NCI-H1436 treated with DMSO at 0.1 percent for 48 hours (cell line): ENCODE data around the gene LEPR.
A peak's percentile ranks its signal among the peaks of the same experiment; 100 is the strongest.

Experiments
- DNase-seq: peaks from one replicate; lab custom pipeline; 2025; lab: John Stamatoyannopoulos, UW

LEPR gene

GRCh38 chr1:65409816-65410326 lies 10.6 kb upstream of the LEPR start:
- no peak for DNase-seq

- no peak for DNase-seq
These were observed 8.0 kb upstream of the LEPR start for GRCh38 chr1:65412256-65412983.

DNA sequence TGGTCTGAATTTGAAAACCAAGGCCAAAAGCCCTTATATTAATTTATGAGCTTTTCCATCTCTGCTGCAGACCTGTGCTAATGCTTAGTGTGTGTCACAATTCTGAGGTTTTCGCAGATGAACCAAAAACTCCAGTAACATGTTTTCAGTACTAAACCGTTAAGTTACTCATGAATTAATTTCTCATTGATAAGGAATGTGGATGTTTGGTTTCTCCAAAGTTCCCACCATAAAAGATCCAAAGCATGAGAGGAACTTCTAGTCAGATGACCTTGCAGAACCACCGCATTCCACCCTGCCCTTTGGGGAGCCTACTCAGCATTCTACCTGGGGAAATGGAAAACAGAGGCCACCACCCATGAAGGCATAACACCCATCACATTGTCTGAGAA lies 7.5 kb upstream of the LEPR start:
- DNase-seq = no peak

- no peak for DNase-seq
These were observed 5.9 kb upstream of the LEPR start for GRCh38 chr1:65414538-65414937.

DNA sequence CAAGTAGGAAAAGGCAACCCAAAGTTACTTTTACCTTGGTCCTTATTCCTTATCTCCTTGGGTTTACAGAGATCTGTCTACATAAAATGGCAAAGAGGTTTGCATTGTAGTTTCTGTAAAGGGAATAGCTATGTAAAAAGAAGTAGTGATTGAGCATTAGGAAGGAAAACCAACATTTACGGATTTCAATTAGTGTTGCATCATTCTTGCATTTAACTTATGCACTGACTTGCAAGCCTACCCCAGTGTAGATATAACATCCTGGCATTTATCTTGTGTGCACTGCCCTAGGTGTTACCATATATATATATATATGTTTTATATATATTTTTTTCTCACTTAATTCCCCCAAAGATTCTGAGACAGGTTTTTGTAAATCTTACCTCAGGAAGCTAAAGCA lies 3.7 kb upstream of the LEPR start:
- DNase-seq = no peak

GRCh38 chr1:65417729-65418128 lies 2.7 kb upstream of the LEPR start:
- DNase-seq = no peak

DNA sequence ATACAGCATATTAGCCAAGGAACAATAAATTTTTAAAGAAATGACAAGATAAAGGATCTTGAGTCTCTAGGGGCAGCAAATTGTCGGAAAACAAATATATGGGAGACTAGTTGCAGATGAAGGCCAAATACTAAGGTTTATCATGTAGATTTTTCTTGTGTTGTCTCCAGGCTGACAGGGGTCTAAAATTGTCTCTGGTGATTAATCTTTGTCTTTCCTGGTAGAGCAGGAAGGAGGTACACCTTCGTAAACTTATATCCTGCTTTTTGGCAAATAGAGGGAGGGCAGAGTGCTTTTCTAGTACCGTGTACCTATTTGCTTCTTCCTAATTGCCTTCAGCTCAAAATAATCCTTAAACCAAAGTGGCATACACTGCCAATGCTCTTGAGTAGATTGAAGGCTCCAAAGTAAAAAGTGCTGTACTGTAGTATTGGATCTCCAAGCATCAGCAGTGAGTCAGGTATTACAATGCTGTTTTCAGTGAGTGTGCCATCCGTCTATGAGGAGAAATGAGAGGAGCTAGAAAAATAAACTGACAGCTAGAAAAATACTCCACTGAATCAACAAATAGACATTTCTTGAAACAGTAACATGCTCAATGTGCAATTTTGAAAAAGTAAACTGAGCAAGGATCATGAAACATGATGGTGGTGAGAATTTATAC lies 1.8 kb upstream of the LEPR start:
- no peak for DNase-seq

- peak; percentile 87 for DNase-seq
These were observed 533 bp upstream of the LEPR start for GRCh38 chr1:65419681-65420589.

DNA sequence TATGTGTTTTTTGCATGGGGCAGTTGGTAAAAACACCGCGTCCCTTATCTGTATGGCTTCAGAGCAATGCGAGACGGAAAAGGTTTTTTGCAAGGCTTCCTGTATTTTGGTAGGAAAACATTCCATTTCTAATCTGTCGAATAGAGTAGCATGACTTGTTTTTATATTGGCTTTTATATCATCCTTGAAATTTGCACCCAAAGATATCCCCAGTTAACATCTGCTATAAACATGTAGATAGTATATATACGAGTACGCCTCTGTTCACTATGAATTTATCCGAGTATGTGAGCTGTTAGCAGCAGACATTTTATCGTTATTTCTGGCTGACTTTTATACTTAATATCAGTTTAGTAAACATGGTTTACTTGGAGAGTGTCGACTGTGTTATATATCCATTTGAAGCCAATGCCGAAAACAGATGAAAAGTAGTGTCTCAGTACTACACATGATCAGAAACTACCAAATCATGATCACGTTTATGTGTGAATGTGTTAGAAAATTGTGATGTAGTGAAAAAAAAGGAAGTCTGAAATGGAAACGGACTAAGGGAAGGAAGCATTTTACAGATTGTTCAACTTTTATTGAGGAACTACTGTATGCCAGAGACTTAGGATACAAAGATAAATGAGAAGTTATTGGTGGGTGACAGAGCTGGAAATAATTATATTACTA lies 1.0 kb downstream of the LEPR start:
- DNase-seq = no peak

DNA sequence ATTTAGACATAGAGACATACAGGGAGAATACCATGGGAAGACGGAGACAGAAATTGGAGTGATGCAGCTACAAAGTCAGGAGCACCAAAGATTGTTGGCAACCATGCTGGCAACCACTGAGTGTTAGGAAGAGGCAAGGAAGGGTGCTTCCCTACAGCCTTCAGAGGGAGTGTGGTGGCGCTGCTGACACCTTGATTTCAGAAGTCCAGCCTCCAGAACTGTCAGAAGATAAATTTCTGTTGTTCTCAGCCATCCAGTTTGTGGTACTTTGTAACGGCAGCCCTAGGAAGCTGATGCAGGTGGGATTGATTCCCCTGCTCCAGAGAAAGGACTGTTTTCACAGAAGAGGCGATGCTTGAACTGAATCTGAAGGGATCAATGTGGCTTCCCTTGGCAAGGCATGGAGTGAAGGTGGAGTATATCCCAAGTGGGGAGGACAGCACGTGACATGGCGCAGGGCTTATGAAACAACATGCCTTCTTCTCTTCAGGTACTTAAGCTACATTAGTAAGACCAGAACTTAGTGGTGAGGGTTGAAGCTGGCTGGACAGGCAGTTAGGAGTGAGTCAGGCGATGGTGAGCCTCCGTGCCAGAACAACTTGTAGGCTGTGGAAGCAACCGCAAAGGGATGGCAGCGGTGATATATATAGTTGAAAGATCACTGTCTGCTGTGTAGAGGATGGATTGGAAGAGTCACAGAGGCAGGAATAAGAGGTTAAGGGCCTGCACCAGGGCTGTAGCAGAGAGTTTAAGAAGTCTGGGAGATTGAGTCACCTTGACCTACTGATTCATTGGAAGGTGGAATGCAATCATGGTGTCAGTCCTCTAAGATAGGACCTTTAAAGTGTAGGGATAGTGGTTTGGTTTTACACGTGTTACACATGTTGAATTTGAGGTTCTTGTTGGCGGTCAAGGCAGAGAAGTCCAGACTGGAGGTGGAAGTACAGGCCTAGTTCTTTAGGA lies 2.1 kb downstream of the LEPR start:
- no peak for DNase-seq

GRCh38 chr1:65423884-65424572 lies 3.6 kb downstream of the LEPR start:
- DNase-seq = no peak

DNA sequence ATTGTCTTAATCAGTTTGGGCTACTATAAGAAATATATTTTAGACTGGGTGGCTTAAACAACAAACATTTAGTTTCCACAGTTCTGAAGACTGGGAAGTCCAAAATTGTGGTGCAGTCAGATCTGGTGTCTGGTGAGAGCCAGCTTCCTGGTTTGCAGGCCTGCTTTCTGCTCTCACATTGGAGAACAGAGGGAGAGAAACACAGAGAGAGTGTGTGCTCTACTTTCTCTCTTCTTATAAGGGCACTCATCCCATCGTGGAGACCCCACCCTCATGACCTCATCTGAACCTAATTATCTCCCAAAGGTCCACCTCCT lies 4.1 kb downstream of the LEPR start:
- DNase-seq = no peak

- no peak for DNase-seq
These were observed 4.5 kb downstream of the LEPR start for GRCh38 chr1:65425006-65425405.

- no peak for DNase-seq
These were observed 5.2 kb downstream of the LEPR start for GRCh38 chr1:65425697-65426096.

DNA sequence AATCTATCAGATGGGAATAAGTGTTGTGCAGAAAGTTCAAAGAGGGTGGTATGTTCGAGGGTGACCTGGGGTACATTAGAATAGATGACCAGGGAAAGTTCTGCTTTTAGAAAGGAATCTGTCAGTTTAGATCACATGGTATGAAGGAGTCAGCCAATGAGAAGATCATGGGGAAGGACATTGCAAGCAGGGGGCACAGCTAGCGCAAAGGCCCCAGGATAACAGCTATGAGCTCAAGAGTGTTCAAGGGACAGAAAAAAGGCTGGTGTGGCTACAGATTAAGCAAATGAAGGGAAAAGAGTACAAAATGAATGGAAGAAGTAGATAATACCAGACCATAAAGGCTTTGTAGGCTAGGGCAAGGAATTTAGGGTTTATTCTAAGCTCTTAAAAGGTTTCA lies 8.6 kb downstream of the LEPR start:
- DNase-seq = no peak

DNA sequence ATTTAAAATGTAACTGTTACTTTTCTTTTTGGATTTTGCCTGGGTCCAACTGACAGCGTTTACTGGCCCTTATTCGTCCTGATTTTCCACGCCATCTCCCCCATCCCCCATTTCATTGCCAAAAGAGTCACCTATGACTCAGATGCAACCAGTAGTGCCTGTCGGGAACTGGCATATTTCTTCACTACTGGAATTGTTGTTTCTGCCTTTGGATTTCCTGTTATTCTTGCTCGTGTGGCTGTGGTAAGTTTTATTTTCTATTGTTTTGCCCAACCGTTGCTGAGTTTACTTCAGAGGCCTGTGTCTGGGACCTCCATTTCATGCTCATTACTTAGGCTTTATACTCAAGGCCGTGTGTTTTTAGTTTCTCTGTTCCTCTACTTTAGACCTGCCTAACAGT lies 9.3 kb downstream of the LEPR start:
- DNase-seq = no peak

DNA sequence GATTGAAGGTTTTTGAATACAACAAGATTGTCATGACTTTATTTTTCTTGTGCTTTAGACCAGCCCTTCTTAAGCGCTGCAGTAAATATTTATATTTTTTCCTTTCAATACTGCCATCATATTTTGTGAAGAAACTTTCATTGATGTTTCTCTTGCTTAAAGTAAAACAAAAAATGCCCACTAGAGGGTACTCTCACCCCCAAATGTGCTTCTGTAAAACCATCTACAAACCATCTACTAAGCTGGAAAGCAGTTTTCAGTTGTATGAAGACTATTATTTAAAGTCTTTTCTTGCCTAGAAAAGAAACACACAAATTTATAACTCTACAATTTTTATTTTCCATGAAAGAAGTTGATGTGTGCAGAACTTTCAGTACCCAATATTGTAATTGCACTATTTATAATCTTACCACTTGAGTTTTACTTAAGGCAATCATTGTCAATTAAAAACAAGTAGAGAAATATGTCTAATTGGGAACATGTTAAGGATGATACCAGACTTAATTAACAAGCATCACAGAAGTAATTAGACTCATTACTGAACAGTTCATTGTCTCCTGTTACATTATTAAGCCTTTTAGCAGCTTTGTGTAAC lies 10.7 kb downstream of the LEPR start:
- DNase-seq = no peak

GRCh38 chr1:65432918-65433317 lies 12.4 kb downstream of the LEPR start:
- DNase-seq = no peak

- no peak for DNase-seq
These were observed 13.8 kb downstream of the LEPR start for GRCh38 chr1:65434255-65434654.

DNA sequence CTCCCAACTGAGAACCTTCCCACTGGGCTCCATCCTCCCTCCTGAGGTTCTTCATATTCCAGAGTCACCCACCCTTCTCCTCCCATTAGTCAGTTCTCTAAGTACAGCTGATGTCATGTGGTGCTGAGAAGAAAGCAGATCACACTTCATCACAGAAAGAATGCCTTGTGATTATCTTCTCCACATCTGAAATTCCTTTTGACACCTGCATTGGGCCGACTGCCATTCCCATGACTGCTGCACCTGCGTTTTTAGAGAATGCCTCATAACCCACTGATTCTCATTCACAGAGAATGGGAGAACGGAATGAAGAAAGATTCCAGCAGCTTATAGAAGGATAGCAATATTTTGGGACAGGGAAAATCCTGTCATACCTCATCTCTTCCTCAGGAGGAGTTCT lies 14.3 kb downstream of the LEPR start:
- no peak for DNase-seq
